NCI-H345 (cell line): ENCODE data around the gene PIEZO2.

Source experiments
- DNase-seq: peaks from one replicate; lab custom pipeline; 2025; lab: John Stamatoyannopoulos, UW

Gene PIEZO2

DNA sequence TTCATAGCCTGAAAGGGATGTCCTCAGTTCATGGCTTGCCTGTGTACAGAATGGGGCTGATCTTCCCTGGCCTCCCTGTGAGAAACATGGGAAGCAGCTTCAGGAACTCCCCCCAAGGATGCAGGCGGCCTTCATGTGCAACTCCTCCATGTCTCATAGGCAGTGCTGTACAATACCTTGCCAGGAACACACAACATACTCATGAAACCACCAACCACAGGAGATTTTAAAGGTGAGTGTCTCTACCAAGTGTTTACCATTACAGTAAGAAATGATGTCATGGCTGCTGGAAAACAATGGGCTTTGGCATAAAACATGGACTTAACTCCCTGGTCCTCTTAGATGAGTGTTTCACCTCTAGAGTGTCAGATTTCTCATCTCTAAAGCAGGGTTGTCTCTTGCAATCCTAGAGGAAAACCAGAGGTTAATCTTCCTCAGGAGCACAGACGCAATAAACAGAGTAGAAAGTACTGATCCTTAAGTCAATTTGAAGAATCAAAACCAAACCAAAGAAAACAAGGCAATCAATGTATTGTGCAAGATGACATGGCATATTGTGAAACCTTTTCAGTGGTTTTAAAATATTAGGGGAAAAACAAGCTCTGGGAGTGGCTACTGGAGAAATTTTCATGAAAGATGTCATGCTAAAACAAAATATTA lies 528.6 kb downstream of the PIEZO2 start:
- peak; percentile 49 for DNase-seq
